GM19193 (cell line): ENCODE measurements around the gene ENHO.

Source experiments
- POLR2A ChIP-seq: IDR thresholded peaks from 4 replicates; pipeline ENCODE4 v1.6.1; 2011; ENCODE audit not compliant: insufficient read depth, insufficient read length; ENCODE audit errors: extremely low read depth

Gene ENHO

GRCh38 chr9:34522971-34523797, at the start of gene ENHO:
TSS of gene ENHO (minus strand) at chr9:34522990. CDS start at chr9:34521695, 1,295 bp downstream.
- TF ChIP-seq POLR2A: no peak

GRCh38 chr9:34572092-34572491, 49.3 kb upstream of the ENHO start:
- no peak for TF ChIP-seq POLR2A

GRCh38 chr9:34571481-34571810, 48.7 kb upstream of the ENHO start:
- TF ChIP-seq POLR2A: no peak

- no peak for TF ChIP-seq POLR2A
Observed at GRCh38 chr9:34570809-34571480, 48.2 kb upstream of the ENHO start.

- TF ChIP-seq POLR2A: no peak
Observed at GRCh38 chr9:34570376-34570775, 47.6 kb upstream of the ENHO start.

GRCh38 chr9:34568774-34569173, 46.0 kb upstream of the ENHO start:
- no peak for TF ChIP-seq POLR2A

GRCh38 chr9:34568133-34568532, 45.3 kb upstream of the ENHO start:
- TF ChIP-seq POLR2A: no peak

- no peak for TF ChIP-seq POLR2A
Observed at GRCh38 chr9:34566972-34567371, 44.2 kb upstream of the ENHO start.

GRCh38 chr9:34566322-34566721, 43.5 kb upstream of the ENHO start:
- TF ChIP-seq POLR2A: no peak

GRCh38 chr9:34565856-34566255, 43.1 kb upstream of the ENHO start:
- no peak for TF ChIP-seq POLR2A

- no peak for TF ChIP-seq POLR2A
Observed at GRCh38 chr9:34564617-34565016, 41.8 kb upstream of the ENHO start.

- no peak for TF ChIP-seq POLR2A
Observed at GRCh38 chr9:34563262-34563661, 40.5 kb upstream of the ENHO start.

GRCh38 chr9:34562135-34562745, 39.5 kb upstream of the ENHO start:
- no peak for TF ChIP-seq POLR2A

- TF ChIP-seq POLR2A: no peak
Observed at GRCh38 chr9:34560599-34561214, 37.9 kb upstream of the ENHO start.

GRCh38 chr9:34559624-34560455, 37.0 kb upstream of the ENHO start:
- no peak for TF ChIP-seq POLR2A

- no peak for TF ChIP-seq POLR2A
Observed at GRCh38 chr9:34558919-34559623, 36.3 kb upstream of the ENHO start.
